Esophagus squamous epithelium (tissue), 5 donors: ENCODE results near the gene OST4. TPM values are rescaled to one million over a fixed set of nuclear protein-coding genes. Genes with fewer than 3 reads are reported as not detected.
A peak's percentile ranks its signal among the peaks of the same experiment; 100 is the strongest.

Experiments
- DNase-seq: peaks from one replicate; lab custom pipeline; 2025; lab: John Stamatoyannopoulos, UW
- H3K27ac ChIP-seq, 4 donors: fragments of 200-600 bp; sonication (generic); one replicate each; pipeline ENCODE4 v1.5.1; 2016 to 2019; ENCODE audit warnings: mild to moderate bottlenecking in 1 of 4
- H3K27me3 ChIP-seq, 4 donors: fragments of 200-600 bp; sonication (generic); 1 replicate in 3 of 4; 2 replicates in 1 of 4; pipeline versions ENCODE4 v1.5.1 to v1.6.0; 2017 to 2021; ENCODE audit warnings: antibody characterized with exemption in 1 of 4
- H3K36me3 ChIP-seq, 3 donors: fragments of 200-600 bp; sonication (generic); one replicate each; pipeline ENCODE4 v1.5.1; 2016 to 2019
- H3K4me1 ChIP-seq, 3 donors: fragments of 200-600 bp; sonication (generic); one replicate each; pipeline ENCODE4 v1.5.1; 2017 to 2019
- H3K4me3 ChIP-seq, 4 donors: fragments of 200-600 bp; sonication (generic); 1 replicate in 3 of 4; 2 replicates in 1 of 4; pipeline ENCODE4 v1.5.1; 2016 to 2019; ENCODE audit warnings: mild to moderate bottlenecking in 2 of 4, moderate library complexity in 1 of 4
- H3K9me3 ChIP-seq, 3 donors: fragments of 200-600 bp; sonication (generic); one replicate each; pipeline ENCODE4 v1.5.1; 2016 to 2019
- POLR2A ChIP-seq, 4 donors: fragments of 450-650 bp; IDR thresholded peaks; one replicate each; pipeline ENCODE4 v1.6.1; 2017; ENCODE audit warnings: antibody characterized with exemption in 4 of 4, mild to moderate bottlenecking in 4 of 4, moderate library complexity in 3 of 4
- WGBS, 2 donors: methylation state at CpG; one replicate each; pipeline ENCODE4 v1.1.5; 2018; 5-methylcytosine and 5-hydroxymethylcytosine counted together
- intact Hi-C: fragments of 100-400 bp; cut with DNase I; formaldehyde crosslinking; loops from one replicate; pipeline ENCODE4 v1.15.0; 2022
- total RNA-seq, 4 donors: library from RNA; depleted of rRNA; stranded (reverse); fragments of >200 nt; gene quantifications; one replicate each; pipeline ENCODE4 v1.1.0, GENCODE V29; 2016
- TF ChIP-seq, protein P1 (sequence below), 6 experiments: fragments of 450-650 bp in 4 of 6; fragments of 200-600 bp in 2 of 6; sonication (generic) in 2 of 6; IDR thresholded peaks; one replicate each; pipeline ENCODE4 v1.5.1; 2016 to 2019; ENCODE audit warnings: antibody characterized with exemption in 6 of 6, mild to moderate bottlenecking in 4 of 6, moderate library complexity in 4 of 6
- donor health status: DM: yes; HTN: yes; CAD: no.

The OST4 gene
- total RNA-seq, 4 donors from 2014 or later, result 149 to 242 (median 193) TPM

DNA sequence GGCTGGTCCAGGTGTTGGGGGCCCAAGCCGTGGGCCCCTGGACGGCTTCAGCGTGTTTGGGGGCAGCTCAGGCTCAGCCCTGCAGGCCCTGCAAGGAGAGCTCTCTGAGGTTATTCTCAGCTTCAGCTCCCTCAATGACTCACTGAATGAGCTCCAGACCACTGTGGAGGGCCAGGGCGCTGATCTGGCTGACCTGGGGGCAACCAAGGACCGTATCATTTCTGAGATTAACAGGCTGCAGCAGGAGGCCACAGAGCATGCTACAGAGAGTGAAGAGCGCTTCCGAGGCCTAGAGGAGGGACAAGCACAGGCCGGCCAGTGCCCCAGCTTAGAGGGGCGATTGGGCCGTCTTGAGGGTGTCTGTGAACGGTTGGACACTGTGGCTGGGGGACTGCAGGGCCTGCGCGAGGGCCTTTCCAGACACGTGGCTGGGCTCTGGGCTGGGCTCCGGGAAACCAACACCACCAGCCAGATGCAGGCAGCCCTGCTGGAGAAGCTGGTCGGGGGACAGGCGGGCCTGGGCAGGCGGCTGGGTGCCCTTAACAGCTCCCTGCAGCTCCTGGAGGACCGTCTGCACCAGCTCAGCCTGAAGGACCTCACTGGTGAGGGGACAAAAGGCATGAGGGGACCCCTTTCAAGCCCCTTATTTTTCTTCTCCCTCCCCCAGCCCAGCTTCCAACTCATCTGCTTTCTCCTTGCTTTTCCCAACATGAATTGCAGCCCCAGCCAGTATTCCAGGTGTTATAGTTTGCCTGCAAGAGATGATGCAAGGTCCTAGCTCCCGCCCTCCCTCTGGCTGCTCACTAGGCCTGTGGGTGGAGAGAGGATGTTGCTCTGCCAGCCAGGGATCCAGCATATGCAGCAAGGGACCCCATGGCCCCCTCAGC is 12.2 kb upstream of the OST4 start:
- DNase-seq, result no peak

DNA sequence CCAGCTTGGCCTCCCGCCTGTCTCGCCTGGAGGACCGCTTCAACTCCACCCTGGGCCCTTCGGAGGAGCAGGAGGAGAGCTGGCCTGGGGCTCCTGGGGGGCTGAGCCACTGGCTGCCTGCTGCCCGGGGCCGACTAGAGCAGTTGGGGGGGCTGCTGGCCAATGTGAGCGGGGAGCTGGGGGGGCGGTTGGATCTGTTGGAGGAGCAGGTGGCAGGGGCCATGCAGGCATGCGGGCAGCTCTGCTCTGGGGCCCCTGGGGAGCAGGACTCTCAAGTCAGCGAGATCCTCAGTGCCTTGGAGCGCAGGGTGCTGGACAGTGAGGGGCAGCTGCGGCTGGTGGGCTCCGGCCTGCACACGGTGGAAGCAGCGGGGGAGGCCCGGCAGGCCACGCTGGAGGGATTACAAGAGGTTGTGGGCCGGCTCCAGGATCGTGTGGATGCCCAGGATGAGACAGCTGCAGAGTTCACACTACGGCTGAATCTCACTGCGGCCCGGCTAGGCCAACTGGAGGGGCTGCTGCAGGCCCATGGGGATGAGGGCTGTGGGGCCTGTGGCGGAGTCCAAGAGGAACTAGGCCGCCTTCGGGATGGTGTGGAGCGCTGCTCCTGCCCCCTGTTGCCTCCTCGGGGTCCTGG is 11.4 kb upstream of the OST4 start:
- Histone ChIP-seq H3K27ac (no peak overlapping the region), H3K9me3 (no peaks in the 10 kb centered on the region), H3K4me1 (peaks cover 31 to 85% (median 33%) of the 10 kb centered on the region in 3 donors), H3K36me3 (no peaks in the 10 kb centered on the region), H3K4me3 (no peak overlapping the region), H3K27me3 (no peaks in the 10 kb centered on the region)
- intact Hi-C loops, result no loop called here
- WGBS, 2 donors, result 89 to 95% methylated on average over 3 to 8 of the region's 27 CpGs
- DNase-seq, result no peak
- TF ChIP-seq, protein P1, sequence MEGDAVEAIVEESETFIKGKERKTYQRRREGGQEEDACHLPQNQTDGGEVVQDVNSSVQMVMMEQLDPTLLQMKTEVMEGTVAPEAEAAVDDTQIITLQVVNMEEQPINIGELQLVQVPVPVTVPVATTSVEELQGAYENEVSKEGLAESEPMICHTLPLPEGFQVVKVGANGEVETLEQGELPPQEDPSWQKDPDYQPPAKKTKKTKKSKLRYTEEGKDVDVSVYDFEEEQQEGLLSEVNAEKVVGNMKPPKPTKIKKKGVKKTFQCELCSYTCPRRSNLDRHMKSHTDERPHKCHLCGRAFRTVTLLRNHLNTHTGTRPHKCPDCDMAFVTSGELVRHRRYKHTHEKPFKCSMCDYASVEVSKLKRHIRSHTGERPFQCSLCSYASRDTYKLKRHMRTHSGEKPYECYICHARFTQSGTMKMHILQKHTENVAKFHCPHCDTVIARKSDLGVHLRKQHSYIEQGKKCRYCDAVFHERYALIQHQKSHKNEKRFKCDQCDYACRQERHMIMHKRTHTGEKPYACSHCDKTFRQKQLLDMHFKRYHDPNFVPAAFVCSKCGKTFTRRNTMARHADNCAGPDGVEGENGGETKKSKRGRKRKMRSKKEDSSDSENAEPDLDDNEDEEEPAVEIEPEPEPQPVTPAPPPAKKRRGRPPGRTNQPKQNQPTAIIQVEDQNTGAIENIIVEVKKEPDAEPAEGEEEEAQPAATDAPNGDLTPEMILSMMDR (IDR thresholded peaks at IDR 0.05), result no peak
- no peak for TF ChIP-seq POLR2A (IDR thresholded peaks at IDR 0.05)

More for the DNA sequence above, 12.2 kb upstream of the OST4 start:
- no peaks in the 10 kb centered on the region for H3K36me3 ChIP-seq
- H3K9me3 ChIP-seq, result no peaks in the 10 kb centered on the region
- H3K27me3 ChIP-seq, result no peaks in the 10 kb centered on the region
- peaks cover 31 to 82% (median 33%) of the 10 kb centered on the region in 3 donors for H3K4me1 ChIP-seq
- intact Hi-C loops, result no loop called here
- 55 to 88% methylated on average over 4 to 5 of the region's 20 CpGs for WGBS, 2 donors
- H3K27ac ChIP-seq, result no peak overlapping the region
- TF ChIP-seq, protein P1 (IDR thresholded peaks at IDR 0.05), result no peak
- TF ChIP-seq POLR2A (IDR thresholded peaks at IDR 0.05), result no peak
- H3K4me3 ChIP-seq, result no peak overlapping the region

DNA sequence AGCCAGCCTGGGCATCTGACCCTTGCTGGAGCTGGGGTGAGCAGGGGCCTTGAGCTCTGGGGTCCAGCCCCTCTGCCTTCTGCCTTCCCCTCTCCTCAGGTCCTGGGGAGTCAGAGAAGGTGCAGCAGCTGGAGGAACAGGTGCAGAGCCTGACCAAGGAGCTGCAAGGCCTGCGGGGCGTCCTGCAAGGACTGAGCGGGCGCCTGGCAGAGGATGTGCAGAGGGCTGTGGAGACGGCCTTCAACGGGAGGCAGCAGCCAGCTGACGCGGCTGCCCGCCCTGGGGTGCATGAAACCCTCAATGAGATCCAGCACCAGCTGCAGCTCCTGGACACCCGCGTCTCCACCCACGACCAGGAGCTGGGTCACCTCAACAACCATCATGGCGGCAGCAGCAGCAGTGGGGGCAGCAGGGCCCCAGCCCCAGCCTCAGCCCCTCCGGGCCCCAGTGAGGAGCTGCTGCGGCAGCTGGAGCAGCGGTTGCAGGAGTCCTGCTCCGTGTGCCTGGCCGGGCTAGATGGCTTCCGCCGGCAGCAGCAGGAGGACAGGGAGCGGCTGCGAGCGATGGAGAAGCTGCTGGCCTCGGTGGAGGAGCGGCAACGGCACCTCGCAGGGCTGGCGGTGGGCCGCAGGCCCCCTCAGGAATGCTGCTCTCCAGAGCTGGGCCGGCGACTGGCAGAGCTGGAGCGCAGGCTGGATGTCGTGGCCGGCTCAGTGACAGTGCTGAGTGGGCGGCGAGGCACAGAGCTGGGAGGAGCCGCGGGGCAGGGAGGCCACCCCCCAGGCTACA is 10.7 kb upstream of the OST4 start:
- Histone ChIP-seq H3K9me3 (no peaks in the 10 kb centered on the region), H3K4me1 (peaks cover 32 to 86% (median 35%) of the 10 kb centered on the region in 3 donors), H3K4me3 (no peak overlapping the region), H3K27me3 (no peaks in the 10 kb centered on the region), H3K27ac (peak overlapping the region; percentile 43 to 98 (median 78)), H3K36me3 (no peaks in the 10 kb centered on the region)
- intact Hi-C loops, result no loop called here
- WGBS, 2 donors, result 81 to 100% methylated on average over 1 to 4 of the region's 38 CpGs
- no peak for DNase-seq
- TF ChIP-seq POLR2A (IDR thresholded peaks at IDR 0.05), result no peak
- TF ChIP-seq, protein P1 (IDR thresholded peaks at IDR 0.05), result no peak

DNA sequence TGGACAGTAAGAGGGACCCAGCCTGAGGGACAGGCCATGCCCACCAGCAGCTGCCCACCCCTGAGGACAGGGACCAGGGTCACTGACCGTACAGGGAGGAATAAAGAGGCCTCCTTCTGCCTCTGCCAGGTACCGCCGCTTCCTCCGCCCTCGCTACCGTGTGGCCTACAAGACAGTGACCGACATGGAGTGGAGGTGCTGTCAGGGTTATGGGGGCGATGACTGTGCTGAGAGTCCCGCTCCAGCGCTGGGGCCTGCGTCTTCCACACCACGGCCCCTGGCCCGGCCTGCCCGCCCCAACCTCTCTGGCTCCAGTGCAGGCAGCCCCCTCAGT is 9.1 kb upstream of the OST4 start:
- Histone ChIP-seq H3K4me1 (peaks cover 28 to 88% (median 32%) of the 10 kb centered on the region in 3 donors), H3K36me3 (no peaks in the 10 kb centered on the region), H3K4me3 (peak overlapping the region in 3 of 4 donors; percentile 27 to 63 (median 53)), H3K27me3 (no peaks in the 10 kb centered on the region), H3K27ac (peak overlapping the region in 3 of 4 donors; percentile 83 to 98 (median 86)), H3K9me3 (no peaks in the 10 kb centered on the region)
- intact Hi-C loops, result no loop called here
- TF ChIP-seq, protein P1 (IDR thresholded peaks at IDR 0.05), result no peak
- TF ChIP-seq POLR2A (IDR thresholded peaks at IDR 0.05), result no peak
- no peak for DNase-seq
- 68 to 80% methylated on average over 7 to 12 of the region's 14 CpGs for WGBS, 2 donors
